GM21526 (cell line): ENCODE data around the gene SCUBE1.

ENCODE experiments used
- ATAC-seq: cut with Tn5 transposase; IDR thresholded peaks from one replicate; pipeline ENCODE4 v1.9.1; 2021; ENCODE audit warnings: moderate library complexity; ENCODE audit not compliant: unreplicated experiment, low FRiP score

SCUBE1 gene

DNA sequence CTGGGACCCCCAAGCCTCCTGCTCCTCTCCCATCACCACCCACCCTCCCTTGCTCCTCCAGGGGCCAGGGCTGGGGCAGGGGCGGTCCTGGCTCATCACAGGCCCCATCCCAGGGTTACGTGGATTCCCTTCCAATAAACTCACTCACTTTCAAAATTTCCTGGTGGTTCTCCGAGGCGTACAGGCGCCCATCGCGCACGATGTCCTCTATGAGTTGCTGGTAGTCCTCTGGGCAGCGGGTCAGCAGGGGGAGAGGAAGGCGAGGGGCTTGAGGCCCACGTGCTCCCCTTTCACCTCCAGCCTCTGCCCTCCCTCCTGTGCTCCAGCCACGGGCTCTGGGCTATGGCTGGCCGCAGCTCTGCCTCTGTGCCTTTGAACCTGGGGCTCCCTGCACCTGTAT lies 135.8 kb downstream of the SCUBE1 start:
- no peak for ATAC-seq

DNA sequence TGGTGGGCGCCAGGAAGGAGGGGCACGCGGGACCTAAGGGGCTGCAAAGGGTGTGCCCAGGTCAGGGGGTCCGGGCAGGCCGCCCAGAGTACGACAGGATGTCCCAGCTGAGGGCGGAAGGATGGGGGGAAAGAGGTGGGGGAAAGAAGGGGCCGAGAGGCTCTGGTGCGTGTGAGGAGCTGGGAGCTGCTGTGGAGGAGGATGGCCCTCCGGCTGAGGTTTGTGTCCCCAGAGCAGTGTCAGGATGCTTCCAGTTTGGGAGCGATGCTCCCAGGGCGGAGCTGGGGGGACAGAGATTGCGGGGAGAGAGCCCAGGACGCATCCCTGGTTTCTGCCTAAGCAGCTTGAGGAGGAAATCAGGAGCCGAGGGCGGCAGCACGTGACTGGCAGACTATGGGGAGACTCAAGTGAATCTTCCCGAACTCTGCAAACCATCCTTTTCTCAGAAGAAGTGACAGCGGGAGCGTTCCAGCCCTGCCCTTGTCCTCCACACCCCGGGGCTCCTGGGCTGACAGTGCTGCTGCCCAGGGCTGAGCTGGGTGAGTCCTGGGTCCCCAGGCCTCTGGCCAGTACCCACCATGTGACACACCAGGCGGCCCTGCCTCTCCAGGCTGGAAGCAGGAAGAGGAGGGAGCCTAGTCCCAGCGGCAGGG lies 136.5 kb downstream of the SCUBE1 start:
- ATAC-seq, result no peak

DNA sequence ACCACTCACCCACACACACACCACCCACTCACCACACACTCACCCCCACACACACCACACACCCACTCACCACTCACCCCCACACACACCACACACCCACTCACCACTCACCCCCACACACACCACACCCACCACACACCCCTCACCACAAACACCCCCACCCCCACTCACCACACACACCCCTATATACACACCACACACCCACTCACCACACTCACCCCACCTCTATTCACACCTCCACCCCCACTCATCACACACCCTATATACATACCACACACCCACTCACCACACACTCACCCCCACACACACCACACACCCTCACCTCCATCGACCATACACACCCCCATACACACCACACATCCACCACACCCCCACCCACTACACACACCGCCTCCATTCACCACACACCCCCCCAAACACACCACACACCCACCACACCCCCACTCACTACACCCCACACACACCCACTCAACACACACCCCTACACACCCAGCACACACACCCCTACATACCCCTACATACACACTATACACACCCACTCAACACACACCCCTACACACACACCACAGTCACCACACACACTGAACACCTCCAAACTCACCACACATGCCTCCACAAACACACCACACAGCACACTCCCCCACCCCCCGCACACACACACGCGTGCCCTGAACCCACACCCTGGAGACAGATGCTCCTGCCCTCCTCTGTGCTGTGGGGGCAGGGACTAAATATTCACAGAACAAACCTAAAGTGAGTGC lies 137.2 kb downstream of the SCUBE1 start:
- ATAC-seq, result no peak

DNA sequence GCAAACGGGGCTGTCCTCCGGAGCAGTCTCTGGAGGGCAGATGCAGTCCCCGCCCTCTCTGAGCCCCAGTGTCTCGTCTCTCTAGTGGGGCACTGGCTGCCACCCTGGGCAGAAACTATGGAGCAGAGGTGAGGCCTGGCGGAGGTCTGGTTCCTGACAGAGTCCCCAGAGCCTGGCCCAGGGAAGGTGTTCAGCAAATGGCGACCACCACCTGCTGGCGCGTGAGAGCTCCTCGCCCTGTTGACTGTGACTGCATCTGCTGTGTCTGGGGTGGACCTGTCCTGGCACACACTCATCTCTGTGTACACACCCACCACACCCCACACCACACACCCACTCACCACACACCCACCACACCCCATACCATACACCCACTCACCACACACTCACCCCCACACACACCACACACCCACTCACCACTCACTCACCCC lies 137.9 kb downstream of the SCUBE1 start:
- no peak for ATAC-seq

DNA sequence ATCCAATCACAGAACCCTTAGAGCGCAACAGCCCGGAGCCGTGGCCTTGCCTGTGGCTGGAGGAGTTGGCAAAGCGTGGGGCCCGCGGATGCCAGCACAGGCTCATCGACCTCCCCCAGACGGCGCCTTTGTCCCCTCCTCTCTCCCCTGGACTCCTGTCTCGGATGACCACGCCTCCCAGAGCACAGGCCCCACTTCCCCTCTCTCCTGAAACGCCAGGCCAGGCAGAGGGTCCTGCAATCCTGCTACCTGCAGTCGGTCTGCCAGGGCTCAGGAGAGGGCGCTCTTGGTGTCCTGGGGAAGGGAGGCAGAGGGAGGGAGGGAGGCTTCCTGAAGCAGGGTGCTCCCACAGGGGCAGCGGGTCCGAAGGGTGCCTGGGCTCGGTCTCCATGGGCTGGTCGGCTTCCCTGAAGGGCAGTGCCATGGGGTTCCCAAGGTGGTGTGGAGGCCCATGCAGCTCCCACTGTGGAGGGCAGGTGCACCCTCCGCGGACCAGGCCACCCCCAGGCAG lies 139.6 kb downstream of the SCUBE1 start:
- no peak for ATAC-seq

DNA sequence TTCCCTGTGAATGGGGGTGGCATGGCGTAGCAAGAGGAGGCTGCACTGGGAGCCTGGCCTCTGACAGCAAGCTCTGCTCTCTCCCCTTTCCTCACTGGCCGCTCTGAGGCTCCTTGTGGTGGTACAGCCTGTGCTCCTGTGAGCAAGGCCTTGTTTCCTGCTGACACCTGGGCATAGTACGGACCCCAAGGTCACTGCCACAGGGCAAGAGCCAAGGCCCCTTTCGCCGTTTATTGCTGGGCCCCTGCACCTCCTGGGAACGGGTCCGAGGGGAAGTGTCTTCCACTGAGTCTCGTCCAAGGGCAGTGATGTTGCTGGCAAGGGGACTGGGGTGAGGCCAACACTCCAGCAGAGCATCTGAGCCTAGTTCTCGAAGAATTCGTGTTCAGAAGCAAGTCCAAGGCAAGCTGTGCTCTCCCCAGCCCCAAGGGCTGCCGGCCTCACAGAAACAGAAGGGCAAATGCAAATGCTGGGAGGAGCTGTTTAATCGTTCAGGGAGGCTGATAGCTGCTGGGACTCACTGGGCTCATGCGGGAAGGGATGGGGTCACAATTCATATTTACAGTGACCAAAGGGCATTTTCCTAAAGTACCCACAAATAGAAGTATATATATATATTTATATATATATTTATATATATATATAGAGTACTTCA lies 140.3 kb downstream of the SCUBE1 start:
- no peak for ATAC-seq

DNA sequence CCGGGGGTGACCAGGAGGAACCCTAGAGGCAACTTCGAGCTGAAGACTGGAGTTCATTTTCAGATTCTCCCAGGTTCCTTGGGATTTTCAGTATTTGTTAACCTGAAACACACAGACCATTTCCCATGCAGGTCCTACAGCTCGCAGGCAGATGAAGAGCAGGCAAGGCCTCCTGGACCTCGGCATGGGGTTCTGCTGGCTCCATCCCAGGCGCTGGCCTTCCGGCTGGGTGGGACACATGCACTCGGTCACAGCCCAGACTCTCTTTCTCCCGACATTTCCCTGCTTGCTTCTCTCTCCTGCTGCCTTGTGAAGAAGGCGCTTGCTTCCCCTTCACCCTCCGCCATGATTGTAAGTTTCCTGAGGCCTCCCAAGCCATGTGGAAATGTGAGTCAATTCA lies 140.8 kb downstream of the SCUBE1 start:
- no peak for ATAC-seq

DNA sequence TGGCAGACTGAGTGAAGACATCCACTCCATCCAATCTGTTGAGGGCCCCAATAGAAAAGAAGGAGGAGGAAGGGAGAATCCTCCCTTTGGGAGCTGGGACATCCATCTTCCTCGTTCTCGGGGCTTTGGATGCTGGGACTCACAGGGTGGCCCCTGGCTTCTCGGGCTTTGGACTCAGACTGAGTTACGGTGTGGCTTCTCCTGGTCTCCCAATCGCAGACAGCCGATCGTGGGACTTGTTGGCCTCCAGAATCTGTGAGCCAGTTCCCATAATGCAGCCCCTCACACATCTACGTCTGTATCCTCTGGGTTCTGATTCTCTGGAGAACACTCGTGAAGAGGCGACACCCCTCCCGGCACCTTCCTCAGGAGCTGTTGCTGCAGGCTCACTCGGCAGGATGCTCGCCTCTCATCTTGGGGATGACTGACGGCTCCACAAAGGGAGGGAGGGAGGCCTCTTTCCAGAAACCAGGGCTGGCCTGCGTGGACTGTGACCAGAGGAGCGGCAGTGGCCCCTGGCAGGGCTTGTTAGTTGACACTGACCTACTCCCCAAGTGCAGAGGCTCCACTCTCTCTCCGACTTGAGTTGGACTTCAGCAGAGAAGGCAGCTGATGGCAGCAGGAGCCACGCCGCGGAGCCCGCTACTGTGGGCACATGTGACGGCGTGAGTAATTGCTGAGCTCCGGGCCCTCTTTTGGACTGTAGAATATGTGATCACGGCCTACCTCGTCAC lies 141.5 kb downstream of the SCUBE1 start:
- ATAC-seq, result no peak

DNA sequence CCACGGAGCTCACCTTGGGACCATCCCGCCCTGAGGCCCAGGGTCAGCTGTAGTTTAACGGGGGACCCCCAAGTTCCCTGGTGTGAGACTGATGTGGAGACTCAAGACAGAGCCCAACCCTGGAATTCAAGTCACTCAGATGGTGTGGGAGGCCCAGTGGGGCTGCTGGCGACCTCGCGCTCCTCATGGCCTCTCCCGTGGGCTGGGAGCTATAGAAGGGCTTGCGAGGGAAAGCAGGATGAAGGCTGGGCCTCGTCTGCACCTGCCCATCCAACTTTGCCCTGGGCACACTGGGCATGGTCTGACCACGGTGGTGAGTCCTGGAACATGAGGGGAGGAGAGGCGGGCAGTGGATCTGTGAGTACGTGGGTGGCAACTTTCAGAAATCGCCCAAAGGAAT lies 142.6 kb downstream of the SCUBE1 start:
- ATAC-seq, result no peak

DNA sequence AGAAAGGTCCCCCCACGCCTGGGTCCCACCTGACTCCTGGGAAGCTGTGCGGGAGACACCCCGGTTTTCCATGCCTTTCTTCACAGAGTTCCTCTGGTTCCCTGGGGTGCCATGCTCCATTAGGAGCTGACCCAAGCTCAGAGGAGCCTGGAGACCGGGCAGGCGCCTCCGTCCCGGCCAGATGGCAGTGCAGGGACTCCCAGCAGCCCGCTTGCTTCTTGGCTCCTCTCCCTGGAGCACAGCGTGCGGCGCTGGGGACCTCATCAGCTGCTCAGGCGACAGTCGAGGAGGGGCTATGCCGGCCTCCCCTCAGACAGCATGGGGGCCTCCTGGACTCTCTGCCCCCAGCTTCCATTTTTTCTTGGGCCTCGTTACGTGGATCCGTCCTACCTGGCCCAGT lies 143.1 kb downstream of the SCUBE1 start:
- ATAC-seq, result no peak

DNA sequence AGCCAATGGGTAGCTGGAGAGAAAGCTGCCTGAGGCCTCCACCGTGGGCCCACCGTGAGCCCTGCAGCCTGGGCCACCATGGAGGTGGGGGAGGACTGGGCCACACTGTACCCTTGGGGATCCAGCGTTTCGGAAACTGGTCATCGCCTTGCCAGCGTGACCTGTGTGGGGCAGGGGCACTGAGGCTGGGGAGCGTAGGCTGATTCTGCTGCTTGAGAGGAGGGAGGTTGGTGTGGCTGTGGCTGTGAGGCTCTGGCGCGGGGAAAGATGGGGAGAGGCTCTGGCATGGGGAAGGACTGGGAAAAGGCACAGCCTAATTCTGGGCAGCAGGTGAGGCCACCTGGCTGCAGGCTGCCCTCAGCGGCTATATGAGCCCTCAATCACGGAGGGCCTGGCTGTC lies 143.6 kb downstream of the SCUBE1 start:
- ATAC-seq, result no peak

DNA sequence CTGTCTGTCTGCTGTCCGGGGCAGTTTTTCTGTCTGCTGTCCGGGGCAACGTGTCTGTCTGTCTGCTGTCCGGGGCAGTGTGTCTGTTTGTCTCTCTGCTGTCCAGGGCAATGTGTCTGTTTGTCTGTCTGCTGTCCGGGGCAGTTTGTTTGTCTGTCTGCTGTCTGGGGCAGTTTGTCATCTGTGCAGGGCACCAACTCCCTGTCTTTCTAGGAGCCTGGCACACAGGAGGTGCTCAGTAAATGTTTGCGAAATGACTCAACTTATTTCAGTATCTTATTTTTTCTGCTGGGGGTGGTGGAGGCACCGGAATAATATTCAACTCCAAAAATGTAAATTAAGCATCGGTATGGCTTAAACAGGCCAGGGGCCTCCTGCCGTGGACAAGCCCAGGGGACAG lies 144.2 kb downstream of the SCUBE1 start:
- no peak for ATAC-seq

DNA sequence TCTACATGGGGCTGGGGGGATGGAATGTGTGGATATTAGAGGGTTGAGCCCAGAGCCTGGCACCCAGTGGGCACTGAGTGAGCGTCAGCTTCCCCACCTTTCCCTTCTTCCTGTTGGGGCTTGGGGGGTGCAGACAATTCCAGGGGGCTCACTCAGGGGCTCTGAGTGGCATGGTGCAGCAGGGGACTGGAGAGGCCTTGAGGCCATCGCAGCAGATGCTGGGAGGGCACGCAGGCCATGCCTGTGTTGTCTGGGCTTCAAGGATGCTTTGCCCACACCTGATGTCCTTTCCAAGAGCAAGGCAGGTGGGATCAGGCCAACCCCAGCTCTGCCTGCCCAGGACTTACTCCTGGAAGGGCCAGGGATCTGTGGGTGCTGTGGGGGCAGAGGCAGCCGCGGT lies 145.0 kb downstream of the SCUBE1 start:
- ATAC-seq, result no peak

DNA sequence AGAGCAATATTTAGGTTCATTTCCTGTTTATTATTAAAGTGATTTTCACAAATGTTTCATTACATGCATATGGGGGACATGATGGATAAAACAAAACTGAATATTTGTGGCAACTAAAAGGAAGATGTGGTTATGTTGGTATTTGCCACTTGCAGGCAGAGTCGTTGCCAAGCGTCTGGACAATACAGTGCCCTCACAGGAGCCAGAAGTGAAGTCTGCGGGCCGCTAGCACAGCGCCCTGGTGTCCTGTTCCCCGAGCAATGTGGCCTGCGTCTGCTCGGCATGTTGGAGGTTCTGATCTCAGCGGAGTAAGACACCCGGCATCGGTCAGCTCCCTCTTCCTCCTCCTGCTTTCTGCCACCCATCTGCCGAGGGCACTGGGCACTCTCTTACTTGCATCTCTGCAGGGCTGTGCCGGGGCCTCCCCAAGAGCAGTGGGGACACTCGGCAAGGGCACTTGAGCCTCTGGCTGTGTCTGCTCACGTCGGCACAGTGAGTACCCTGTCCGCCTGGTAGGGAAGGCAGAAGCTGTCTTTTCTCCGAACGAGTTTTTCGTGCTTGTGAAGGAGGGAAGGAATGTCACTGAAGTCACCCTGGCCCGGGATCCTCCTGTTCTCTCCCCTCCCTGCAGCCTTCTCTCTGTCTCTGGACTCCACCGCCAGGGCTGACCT lies 145.8 kb downstream of the SCUBE1 start:
- no peak for ATAC-seq

DNA sequence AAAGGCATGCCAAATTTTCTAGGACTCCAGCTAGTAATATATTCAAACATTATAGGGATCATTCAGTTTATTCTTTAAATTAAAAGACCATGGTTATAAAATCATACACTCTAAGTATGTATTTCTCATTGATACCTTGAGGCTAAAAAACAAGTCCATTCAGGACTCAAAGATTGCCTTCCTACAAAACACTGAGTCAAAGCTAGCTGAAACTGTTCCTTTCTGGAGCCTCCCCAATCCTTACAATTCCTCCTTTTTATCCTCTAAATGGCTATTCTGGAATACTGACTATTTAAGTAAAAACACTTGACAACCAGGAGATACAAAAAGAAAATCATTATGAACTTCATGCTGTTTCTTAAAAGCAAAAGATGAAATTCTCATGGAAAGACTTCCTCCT lies 151.3 kb downstream of the SCUBE1 start:
- ATAC-seq, result no peak

DNA sequence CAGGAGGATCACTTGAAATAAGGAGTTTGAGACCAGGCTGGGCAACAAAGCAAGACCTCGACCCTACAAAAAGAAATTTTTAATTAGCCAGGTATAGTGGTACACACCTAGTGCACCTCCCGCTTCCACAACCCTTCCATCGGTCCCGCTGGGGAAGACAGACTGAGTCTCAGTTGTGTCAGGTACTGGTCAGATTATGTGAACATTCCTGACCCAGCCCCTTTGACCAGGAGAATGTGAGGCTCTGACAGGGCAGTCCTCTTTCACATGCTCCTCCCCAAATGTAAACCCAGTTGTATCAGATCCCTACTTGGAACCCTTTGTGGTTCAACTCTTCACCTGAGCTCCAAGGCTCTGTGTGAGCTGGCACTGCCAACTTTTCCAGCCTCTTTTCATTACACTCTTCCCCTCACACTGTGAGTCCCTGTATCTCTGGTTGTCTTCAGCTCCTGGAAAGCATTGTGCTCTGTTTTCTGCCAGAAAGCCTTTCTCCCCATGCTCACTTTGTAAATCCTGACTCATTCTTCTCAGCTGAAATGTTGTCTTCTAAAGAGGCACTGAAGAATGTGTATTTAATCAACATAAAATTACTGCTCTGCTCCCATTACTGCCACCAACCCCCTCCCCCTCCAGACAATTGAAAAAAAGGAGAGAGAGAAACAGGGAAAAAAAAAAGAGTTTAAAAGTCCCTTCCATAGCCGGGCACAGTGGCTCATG lies 154.2 kb downstream of the SCUBE1 start:
- ATAC-seq, result no peak

DNA sequence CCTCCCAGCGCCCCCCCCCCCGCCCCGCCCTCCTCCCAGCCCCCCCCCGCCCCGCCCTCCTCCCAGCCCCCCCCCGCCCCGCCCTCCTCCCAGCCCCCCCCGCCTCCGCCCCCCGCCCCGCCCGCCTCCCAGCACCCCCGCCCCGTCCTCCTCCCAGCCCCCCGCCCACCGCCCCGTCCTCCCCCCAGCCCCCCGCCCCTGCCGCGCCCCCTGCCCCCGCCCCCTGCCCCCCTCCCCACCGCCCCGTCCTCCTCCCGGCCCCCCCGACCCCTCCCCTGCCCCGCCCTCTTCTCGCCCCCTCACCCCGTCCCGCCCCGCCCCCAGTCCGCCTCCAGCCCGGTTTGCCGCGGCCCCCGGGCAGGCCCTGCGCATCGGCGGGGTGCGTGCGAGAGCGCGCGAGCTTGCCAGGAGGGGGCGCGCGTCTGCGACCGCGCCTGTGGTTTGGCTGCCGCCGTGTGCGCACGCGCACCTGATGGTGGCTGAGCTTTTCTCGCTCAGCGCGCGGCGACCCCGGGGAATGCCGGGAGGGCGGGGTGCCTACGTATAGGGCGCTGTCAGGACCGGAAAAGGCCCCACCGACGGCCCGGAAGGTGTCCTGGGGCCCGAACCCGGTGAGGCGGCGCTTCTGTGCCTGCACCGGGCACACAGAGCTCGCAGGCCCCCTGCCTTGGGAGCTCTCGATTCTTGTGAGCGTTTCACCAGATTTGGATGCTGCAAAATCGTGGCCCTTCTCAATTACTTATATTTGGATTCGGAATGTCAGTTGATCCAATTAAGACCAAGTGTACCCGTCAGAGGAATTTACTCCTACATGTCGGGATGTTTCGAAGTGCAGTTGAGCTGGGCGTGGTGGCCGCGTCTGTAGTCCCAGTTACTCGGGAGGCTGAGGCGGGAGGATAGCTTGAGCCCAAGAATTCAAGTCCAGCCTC lies 155.7 kb downstream of the SCUBE1 start:
- ATAC-seq, result peak; percentile 68

DNA sequence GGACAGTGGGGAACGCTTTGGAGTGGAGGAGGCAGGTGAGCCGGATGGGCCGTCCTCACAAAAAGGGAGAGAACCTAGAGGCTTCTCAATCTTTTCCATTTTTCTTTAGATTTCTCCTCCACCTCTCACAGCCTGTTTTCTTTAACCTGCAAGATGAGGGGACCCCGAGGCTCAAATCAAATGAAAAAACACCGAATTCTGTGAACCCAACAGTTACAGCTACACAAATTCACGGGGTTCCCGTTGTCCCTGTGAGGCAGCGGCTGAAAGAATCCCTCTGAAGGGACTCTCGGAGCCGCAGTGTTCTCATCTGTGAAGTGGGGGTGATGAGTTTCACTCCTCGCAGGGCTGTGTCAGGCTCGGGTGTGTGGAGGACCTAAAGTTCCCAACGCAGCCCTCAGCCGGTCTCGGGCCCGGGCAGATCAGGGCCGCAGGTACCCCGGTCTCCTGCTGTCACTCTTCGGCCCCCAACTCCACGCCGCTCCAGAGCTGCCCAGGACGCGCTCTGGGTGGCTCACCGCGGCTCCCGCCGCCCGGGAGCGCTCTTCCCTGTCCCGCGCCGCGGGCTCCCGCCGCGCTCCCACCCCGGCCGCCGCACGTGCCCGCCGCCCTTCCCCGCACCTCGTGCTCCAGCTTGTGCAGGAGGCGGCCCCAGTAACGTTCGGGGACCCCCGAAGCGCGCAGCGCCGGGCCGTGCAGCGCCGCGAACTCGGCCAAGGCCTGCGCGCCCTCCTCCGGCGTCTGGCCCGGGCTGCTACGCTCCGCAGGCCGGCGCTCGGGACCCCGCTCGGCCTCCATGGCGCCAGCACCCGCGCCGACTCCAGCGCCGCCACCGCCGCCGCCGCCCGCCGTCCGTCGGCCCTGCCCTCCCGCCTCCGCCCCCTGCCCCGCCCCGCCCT lies 156.7 kb downstream of the SCUBE1 start, which contains the start of gene TTLL12:
Gene TTLL12 (minus strand): TSS at position 863 of the 899 bp plus-strand sequence. CDS start 65 bp downstream, at position 798.
- peak; percentile 44 for ATAC-seq
